ENCODE measurements around the gene SLC5A7. TPM values are rescaled to one million over a fixed set of nuclear protein-coding genes. Genes with fewer than 3 reads are reported as not detected.

Gene SLC5A7
- total RNA-seq, 2 donors from 2014 or later = not detected

DNA sequence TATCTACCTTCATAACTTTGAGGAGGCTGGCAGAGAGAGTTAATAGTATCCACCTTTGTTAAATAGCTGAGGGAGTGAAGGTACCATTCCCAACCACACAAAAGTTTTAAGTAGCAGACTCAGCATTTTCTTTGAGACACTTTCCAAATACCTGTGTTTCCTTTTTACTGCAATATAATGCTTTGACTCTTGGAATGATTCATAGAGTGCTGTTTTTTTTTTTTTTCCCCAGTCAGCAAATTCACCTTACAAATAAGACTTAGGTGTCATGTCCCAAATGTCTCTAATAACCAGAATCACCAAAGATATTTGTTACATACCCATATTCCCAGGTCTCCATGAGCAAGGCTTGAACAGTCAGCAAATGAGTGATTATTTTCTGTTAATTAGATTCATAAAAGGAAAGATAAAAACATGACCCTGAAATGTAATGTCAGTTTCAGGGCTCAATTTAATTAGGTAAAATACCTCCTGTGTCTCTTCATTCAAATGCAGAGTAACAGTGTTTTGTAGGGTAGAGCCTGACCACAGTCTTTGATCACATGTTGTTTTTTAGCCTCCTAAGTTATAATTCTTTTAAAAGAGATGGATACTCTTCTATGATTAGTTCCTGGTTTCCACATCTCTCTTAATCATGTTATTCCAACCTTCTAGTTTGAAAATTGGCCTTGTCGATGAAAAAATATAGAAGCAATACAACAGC is 39.9 kb downstream of the SLC5A7 start:
- DNase-seq (no peak), ATAC-seq (replicated peaks in 1 of 2) (no peak)
- H3K4me3 Mint-ChIP-seq = no peak overlapping the region
- no peaks in the 10 kb centered on the region for H3K9me3 Mint-ChIP-seq
- no peaks in the 10 kb centered on the region for H3K4me1 Mint-ChIP-seq (ENCODE audit: low read depth)
- H3K36me3 Mint-ChIP-seq (ENCODE audit: insufficient read depth in 2 of 2) = no peaks in the 10 kb centered on the region
- no peak overlapping the region for H3K27ac Mint-ChIP-seq
- no peaks in the 10 kb centered on the region for H3K27me3 Mint-ChIP-seq (ENCODE audit: low read depth)

- Mint-ChIP-seq H3K36me3 (ENCODE audit: insufficient read depth in 2 of 2) (no peaks in the 10 kb centered on the region), H3K4me1 (ENCODE audit: low read depth) (no peaks in the 10 kb centered on the region), H3K27ac (no peak overlapping the region), H3K27me3 (ENCODE audit: low read depth) (no peaks in the 10 kb centered on the region), H3K4me3 (no peak overlapping the region), H3K9me3 (no peaks in the 10 kb centered on the region)
- ATAC-seq (replicated peaks in 1 of 2) (no peak), DNase-seq (no peak)
Observed at GRCh38 chr2:108029496-108029895, 43.2 kb downstream of the SLC5A7 start.

GRCh38 chr2:108029912-108030311 is 43.6 kb downstream of the SLC5A7 start:
- Mint-ChIP-seq H3K27ac (no peak overlapping the region), H3K9me3 (no peaks in the 10 kb centered on the region), H3K27me3 (ENCODE audit: low read depth) (no peaks in the 10 kb centered on the region), H3K36me3 (ENCODE audit: insufficient read depth in 2 of 2) (no peaks in the 10 kb centered on the region), H3K4me3 (no peak overlapping the region), H3K4me1 (ENCODE audit: low read depth) (no peaks in the 10 kb centered on the region)
- no peak for ATAC-seq (replicated peaks in 1 of 2)
- DNase-seq = no peak

- Mint-ChIP-seq H3K27ac (no peak overlapping the region), H3K27me3 (ENCODE audit: low read depth) (no peaks in the 10 kb centered on the region), H3K36me3 (ENCODE audit: insufficient read depth in 2 of 2) (no peaks in the 10 kb centered on the region), H3K4me1 (ENCODE audit: low read depth) (no peaks in the 10 kb centered on the region), H3K9me3 (peaks cover 0 to 3% of the 10 kb centered on the region in 2 donors), H3K4me3 (no peak overlapping the region)
- no peak for DNase-seq
- ATAC-seq (replicated peaks in 1 of 2) = no peak
Observed at GRCh38 chr2:108031471-108031941, 45.2 kb downstream of the SLC5A7 start.

DNA sequence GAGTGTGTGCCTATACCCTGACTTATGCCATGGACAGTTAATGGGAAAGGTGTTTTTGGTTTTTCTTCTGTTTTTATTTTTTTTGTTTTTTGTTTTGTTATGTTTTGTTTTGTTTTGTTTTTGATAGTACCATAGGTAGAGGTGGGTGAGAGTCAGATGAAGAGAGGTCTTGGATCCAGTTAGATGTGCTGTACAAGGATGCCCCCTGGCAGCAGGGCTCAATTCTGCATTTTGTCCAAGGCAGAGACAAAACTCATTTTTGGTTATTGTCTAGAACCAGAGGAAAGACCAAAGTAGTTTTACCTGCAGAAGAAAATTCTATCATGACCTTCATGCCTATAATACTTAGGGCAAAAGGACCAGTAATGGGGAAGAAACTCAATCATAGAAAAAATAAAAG is 48.5 kb downstream of the SLC5A7 start:
- no peaks in the 10 kb centered on the region for H3K27me3 Mint-ChIP-seq (ENCODE audit: low read depth)
- no peak for DNase-seq
- no peaks in the 10 kb centered on the region for H3K4me1 Mint-ChIP-seq (ENCODE audit: low read depth)
- H3K4me3 Mint-ChIP-seq = no peak overlapping the region
- H3K9me3 Mint-ChIP-seq = peaks cover 3% of the 10 kb centered on the region in 2 donors
- no peaks in the 10 kb centered on the region for H3K36me3 Mint-ChIP-seq (ENCODE audit: insufficient read depth in 2 of 2)
- ATAC-seq (replicated peaks in 1 of 2) = no peak
- H3K27ac Mint-ChIP-seq = no peak overlapping the region

DNA sequence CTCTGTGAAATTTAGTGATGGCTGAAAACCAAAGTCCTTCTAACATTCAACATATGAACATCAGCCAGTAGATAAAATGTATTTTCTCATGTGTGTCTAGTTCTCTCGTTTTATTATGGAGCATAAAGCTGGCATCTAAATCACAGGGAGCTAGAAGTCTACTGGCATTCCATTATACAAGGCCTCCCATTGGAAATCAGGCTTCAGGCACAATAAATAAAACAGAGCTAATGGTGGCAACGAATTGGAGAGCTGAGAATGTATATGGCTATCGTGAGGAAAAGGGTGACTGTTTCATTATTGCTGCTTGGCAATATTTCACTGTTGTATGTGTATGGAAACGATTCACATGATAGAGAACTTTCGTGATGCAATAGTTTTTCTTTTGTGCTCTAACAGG is 62.4 kb downstream of the SLC5A7 start:
- H3K27me3 Mint-ChIP-seq (ENCODE audit: low read depth) = no peaks in the 10 kb centered on the region

DNA sequence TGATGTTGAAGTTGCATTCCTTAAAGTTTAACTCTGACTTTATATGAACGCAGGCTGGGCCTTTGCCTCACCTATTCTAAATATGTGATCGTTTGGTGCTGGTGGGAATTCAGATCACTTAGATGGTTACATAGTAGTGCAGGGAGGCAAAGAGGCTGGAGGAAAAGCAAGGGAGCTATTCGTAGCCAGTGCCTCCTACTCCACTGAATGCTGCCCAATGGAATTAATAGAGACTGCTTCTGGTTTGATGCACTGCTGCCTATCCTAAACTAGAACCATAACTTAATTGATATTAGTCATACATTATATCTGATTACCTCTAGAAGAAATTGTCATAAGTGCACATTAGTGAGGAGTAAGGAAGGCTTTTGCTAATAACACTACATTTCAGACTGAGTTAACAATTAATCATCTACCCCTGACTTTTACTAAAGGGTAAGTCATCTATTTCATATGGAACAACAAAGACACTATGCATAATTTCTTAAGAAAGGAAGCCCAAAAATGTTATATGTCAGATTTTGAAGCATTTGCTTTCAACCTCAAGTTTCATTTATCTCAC is 72.3 kb downstream of the SLC5A7 start:
- H3K27ac Mint-ChIP-seq = no peak overlapping the region
- no peaks in the 10 kb centered on the region for H3K4me1 Mint-ChIP-seq (ENCODE audit: low read depth)
- no peaks in the 10 kb centered on the region for H3K27me3 Mint-ChIP-seq (ENCODE audit: low read depth)
- no peaks in the 10 kb centered on the region for H3K9me3 Mint-ChIP-seq
- DNase-seq = no peak
- no peak for ATAC-seq (replicated peaks in 1 of 2)
- H3K4me3 Mint-ChIP-seq = no peak overlapping the region
- H3K36me3 Mint-ChIP-seq (ENCODE audit: insufficient read depth in 2 of 2) = no peaks in the 10 kb centered on the region

More for the DNA sequence above, 62.4 kb downstream of the SLC5A7 start:
- Mint-ChIP-seq H3K36me3 (ENCODE audit: insufficient read depth in 2 of 2) (no peaks in the 10 kb centered on the region), H3K9me3 (peaks cover 0 to 7% of the 10 kb centered on the region in 2 donors), H3K4me3 (no peak overlapping the region), H3K27ac (no peak overlapping the region), H3K4me1 (ENCODE audit: low read depth) (no peaks in the 10 kb centered on the region)
- DNase-seq (no peak), ATAC-seq (replicated peaks in 1 of 2) (no peak)

- no peak for ATAC-seq (replicated peaks in 1 of 2)
- Mint-ChIP-seq H3K4me3 (no peak overlapping the region), H3K27ac (no peak overlapping the region), H3K36me3 (ENCODE audit: insufficient read depth in 2 of 2) (no peaks in the 10 kb centered on the region), H3K27me3 (ENCODE audit: low read depth) (no peaks in the 10 kb centered on the region), H3K9me3 (no peaks in the 10 kb centered on the region), H3K4me1 (ENCODE audit: low read depth) (no peaks in the 10 kb centered on the region)
- no peak for DNase-seq
Observed at GRCh38 chr2:108061439-108062042, 75.2 kb downstream of the SLC5A7 start.

Other genes with a start within 250 kb of the SLC5A7 start
- gene RGPD4, start 159.6 kb upstream of the SLC5A7 start, total RNA-seq = not detected

Data from activated T-cell treated with anti-CD3 and anti-CD28 coated beads, Interleukin-2, amount 50 U/mL, for 72 hours (primary cell).